HG02642 (cell line): ENCODE data around the gene MORF4L2.
A peak's percentile ranks its signal among the peaks of the same experiment; 100 is the strongest.

ENCODE experiments used
- ATAC-seq: cut with Tn5 transposase; IDR thresholded peaks from one replicate; pipeline ENCODE4 v1.9.1; 2021; ENCODE audit warnings: mild to moderate bottlenecking; ENCODE audit not compliant: unreplicated experiment, poor library complexity

Gene MORF4L2, protein sequence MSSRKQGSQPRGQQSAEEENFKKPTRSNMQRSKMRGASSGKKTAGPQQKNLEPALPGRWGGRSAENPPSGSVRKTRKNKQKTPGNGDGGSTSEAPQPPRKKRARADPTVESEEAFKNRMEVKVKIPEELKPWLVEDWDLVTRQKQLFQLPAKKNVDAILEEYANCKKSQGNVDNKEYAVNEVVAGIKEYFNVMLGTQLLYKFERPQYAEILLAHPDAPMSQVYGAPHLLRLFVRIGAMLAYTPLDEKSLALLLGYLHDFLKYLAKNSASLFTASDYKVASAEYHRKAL

GRCh38 chrX:103686199-103687072 lies at the start of gene MORF4L2:
Gene MORF4L2, minus strand, starts transcription at chrX:103686699. Its CDS starts 9,672 bp downstream, at chrX:103677027.
- peak; percentile 94 for ATAC-seq

DNA sequence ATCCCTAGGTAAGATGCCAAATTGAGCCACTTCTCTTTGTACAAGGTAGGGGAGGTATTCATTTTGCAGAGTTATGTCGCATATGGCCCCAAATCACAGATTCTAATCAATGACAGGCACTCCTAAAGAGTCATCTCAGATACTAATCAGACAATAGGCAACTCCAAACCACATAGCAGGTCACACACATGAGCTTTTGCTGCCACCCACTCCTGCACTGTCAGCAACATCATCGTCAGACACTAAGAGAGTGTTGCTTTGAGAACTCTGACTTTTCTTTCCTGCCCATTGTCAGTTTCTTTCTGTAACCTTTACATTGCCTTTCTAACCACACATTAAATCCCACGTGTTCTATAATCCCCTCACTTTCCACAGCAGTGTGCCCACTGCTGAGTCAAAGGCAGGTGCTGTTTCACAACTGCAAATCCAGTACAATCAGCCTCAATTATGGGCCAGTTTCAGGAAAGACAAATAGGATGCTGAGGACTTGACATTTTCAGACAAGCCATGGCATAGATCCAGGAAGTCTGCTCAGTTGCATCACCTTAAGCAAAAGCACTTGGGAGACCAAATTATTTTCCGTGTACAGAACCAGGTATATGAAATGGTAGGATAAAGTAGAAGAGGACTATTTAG lies 47.7 kb upstream of the MORF4L2 start:
- ATAC-seq = no peak

- no peak for ATAC-seq
These were observed 46.5 kb upstream of the MORF4L2 start for GRCh38 chrX:103733017-103733416.

GRCh38 chrX:103730796-103731493 lies 44.4 kb upstream of the MORF4L2 start:
- no peak for ATAC-seq

- ATAC-seq = no peak
These were observed 43.8 kb upstream of the MORF4L2 start for GRCh38 chrX:103730147-103730795.

- ATAC-seq = no peak
These were observed 42.5 kb upstream of the MORF4L2 start for GRCh38 chrX:103729015-103729414.

DNA sequence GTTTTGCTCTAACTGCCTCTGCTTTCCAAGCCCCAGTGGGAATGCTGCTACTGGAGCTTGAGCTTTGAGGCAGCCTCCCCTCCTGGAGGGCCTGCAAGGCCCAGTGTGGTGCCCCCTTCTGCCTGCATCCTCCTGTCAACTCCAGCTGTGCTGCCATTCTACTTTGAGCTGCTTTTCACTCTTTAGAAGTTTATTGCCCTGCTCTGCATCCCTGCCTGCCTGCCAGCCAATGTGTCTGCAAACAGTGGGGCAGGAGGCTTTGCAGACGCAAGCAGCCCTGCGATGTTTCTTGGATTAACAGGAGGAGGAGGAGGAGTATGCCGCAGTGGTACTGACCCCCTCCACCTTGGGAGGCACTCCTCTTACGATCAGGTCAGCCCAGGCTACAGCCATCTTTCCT lies 40.6 kb upstream of the MORF4L2 start:
- ATAC-seq = no peak

DNA sequence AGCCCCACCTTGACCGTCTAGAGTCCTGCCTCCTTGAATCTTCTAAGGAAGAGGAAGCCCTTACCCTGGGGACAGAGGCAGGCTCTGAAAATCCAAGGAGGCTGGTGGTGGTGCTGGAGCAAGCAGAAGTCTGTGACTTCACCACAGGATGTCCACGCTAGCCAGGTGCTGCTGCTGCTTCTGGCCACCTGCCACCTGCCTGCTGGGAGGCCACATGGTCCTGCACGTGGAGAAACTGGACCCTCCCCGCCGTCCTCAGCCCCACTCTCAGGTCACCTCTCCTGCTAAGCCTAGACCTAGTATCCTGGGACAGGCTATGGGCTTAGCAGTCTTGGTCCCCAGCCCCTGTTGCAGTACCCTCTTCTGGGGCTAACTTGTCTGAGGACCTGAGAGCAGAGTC lies 40.0 kb upstream of the MORF4L2 start:
- no peak for ATAC-seq

DNA sequence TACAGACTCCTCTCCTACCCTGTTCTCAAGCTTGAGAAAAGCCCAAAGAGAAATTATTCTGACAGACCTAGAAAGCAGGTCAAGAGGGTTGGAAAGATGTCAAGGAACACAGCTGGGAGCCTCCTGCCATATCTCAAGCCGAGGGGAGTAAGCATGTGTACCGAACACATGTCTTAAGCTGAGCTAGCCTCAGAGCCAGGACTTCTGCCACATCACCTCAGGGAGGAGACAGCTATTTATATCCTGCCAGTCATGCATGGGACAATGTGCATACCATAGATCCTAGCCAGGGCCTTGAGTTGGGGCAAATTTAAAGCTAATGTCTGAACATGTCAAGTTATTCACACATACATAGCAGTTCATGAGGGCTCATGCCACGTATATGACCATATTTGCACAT lies 36.0 kb upstream of the MORF4L2 start:
- ATAC-seq = no peak

DNA sequence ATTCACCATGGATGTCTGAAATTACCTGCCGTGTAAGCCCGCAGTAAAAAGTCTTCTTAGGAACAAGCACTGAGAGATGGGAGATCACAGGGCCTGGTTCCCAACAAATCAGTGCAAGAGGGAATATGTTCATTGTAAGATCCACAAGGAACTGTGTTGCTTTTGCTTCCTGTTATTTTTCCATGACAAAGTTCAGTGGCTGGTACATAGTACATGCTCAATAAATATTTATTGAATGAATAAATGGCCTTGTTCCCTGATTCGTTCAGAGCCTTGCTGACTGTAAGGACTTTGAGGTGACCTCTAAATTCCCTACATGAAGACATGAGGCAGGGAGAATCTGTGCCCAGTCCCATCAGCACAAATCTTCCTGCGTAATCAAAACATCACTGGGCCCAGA lies 31.6 kb upstream of the MORF4L2 start:
- no peak for ATAC-seq

- no peak for ATAC-seq
These were observed 30.5 kb upstream of the MORF4L2 start for GRCh38 chrX:103716962-103717361.

DNA sequence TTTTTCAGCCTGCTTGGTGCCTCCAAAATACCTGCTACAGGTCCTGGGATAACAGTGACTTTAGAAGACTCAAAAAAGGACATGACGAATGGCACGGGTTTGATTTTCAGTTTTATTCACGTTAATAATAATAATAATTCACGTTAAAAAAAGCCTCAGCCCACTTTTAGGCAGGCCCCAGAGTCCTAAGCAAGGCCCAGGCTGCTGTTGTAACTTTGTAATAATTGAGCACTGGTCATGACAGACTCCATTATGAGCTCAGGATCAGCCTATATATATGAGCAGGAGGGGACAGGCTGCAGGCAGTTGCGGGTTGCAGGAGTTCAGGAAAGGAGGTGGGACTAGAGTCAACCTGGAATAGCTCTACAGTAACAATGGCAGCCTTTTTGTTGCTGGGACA lies 24.1 kb upstream of the MORF4L2 start, which contains the start of gene TMEM31:
Gene TMEM31, plus strand, starts transcription at position 301 of the 400 bp plus-strand sequence. CDS start 1,350 bp downstream, outside the sequence.
- no peak for ATAC-seq

GRCh38 chrX:103704863-103705262 lies 18.4 kb upstream of the MORF4L2 start:
- ATAC-seq = no peak

DNA sequence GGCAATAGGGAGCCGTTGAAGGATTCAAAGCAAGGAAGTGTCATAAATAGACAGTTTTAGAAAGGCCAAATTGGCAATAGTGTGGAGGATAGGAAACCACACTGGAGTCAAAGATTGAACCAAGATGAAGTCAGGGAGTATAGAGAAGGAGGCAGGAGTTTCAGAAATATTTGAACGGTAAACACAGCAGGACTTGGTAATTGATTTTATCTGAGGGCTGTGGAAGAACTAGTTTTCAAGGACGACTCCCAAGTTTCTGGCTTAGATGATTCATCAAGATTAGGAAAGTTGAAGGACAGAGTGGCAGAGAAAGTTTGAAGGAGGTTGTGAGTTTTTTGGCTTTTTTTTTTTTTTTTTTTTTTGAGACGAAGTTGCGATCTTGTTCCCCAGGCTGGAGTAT lies 12.7 kb upstream of the MORF4L2 start:
- ATAC-seq = no peak

GRCh38 chrX:103697687-103698086 lies 11.2 kb upstream of the MORF4L2 start:
- no peak for ATAC-seq

GRCh38 chrX:103691059-103691458 lies 4.6 kb upstream of the MORF4L2 start:
- ATAC-seq = no peak

DNA sequence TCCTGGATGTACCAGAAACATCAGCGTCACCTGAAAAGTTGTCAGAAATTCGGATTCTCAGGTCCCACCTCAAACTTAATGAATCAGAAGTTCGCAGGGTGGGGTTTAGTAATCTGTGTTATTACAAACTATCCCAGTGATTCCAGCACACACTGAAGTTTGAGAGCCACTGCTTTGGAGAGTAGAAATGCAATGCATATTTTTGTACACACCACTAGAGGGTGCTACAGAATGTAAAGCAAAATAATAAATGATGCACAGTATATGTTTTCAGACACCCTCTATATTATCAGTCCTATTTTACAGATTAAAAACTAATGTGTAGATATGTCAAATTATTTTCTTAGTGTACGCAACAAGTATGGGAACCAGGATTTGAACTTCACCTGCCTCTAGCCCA lies 2.4 kb upstream of the MORF4L2 start:
- no peak for ATAC-seq

- ATAC-seq = no peak
These were observed 1.2 kb upstream of the MORF4L2 start for GRCh38 chrX:103687696-103688201.

GRCh38 chrX:103687073-103687695 lies 685 bp upstream of the MORF4L2 start:
- ATAC-seq = peak; percentile 59
